ENCODE measurements around the gene UGT2B28.
"Not testable (repeated sequence)": the region's sequence is repeated elsewhere in the genome, so short reads cannot be mapped to it uniquely, and the experiment has no call there.

UGT2B28 gene

DNA sequence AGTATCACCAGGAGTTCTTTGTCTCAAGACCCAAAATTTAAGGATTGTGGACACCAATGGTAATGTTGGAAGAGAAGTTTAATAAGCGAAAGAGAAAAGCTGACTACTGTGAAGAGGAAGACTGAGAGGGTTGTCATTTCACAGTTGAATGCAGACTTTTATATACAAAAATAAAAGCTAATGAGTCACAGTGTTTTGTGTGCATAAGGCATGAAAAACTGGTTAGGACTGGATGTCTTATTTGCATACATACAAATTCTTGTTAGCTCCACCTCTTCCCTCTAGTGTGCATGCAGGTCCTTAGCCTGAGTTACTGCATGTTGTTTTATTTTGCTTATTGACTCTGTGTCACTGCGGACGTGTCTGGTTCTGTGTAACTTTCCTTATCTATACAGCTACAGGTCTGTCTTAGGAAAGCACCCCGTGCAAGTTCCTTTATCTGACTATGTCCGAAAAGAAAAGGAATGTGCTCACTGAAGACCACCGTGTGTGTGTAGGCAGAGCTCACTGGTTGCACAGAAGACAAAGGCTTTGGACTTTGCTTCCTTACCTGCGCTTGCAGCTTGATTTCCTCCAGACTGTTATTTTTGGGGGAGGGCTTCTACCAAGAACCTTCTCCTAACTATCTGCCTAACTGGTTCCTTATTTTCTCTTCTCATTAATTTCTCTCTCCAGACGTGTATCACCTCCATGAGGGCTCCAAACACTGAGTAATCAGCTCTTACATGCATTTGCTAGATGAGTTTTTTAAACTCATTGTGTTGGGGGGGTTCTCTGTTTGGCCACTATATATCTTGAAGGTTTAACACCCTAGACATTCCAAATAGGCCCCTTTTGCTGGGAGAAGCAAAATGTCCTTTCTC lies 63.5 kb downstream of the UGT2B28 start:
- not testable (repeated sequence) for DNase-seq
